IMR-90 (cell line): ENCODE data around the gene SPINK5.

Experiments used
- BHLHE40 ChIP-seq: fragments of 150-350 bp; IDR thresholded peaks from 2 replicates; pipeline ENCODE4 v1.6.1; 2016; ENCODE audit warnings: mild to moderate bottlenecking, low read depth, low read length
- CEBPB ChIP-seq: IDR thresholded peaks from 2 replicates; pipeline ENCODE4 v1.6.1; 2012; ENCODE audit warnings: low read depth, low read length, improper control_type of control experiment
- MAFK ChIP-seq: IDR thresholded peaks from 2 replicates; pipeline ENCODE4 v1.6.1; 2012; ENCODE audit warnings: low read depth, low read length, improper control_type of control experiment
- MAZ ChIP-seq: IDR thresholded peaks from 2 replicates; pipeline ENCODE4 v1.6.1; 2012; ENCODE audit warnings: low read depth, mild to moderate bottlenecking, low read length, improper control_type of control experiment, moderate library complexity, borderline replicate concordance
- POLR2A ChIP-seq: IDR thresholded peaks from 2 replicates; pipeline ENCODE4 v1.6.1; 2012; ENCODE audit warnings: mild to moderate bottlenecking, low read depth, low read length
- RFX5 ChIP-seq: IDR thresholded peaks from 2 replicates; pipeline ENCODE4 v1.8.0; 2012; ENCODE audit warnings: low read depth, mild to moderate bottlenecking, low read length, moderate library complexity
- TF ChIP-seq, protein P1 (sequence below): conservative IDR thresholded peaks from 2 replicates; pipeline ENCODE4 v1.5.1; 2012; ENCODE audit warnings: mild to moderate bottlenecking, low read depth, low read length, improper control_type of control experiment
- TF ChIP-seq, protein P2 (sequence below): fragments of 150-350 bp; IDR thresholded peaks from 2 replicates; pipeline ENCODE4 v1.6.1; 2017; ENCODE audit warnings: mild to moderate bottlenecking, antibody characterized with exemption, low read length, low read depth

DNA sequence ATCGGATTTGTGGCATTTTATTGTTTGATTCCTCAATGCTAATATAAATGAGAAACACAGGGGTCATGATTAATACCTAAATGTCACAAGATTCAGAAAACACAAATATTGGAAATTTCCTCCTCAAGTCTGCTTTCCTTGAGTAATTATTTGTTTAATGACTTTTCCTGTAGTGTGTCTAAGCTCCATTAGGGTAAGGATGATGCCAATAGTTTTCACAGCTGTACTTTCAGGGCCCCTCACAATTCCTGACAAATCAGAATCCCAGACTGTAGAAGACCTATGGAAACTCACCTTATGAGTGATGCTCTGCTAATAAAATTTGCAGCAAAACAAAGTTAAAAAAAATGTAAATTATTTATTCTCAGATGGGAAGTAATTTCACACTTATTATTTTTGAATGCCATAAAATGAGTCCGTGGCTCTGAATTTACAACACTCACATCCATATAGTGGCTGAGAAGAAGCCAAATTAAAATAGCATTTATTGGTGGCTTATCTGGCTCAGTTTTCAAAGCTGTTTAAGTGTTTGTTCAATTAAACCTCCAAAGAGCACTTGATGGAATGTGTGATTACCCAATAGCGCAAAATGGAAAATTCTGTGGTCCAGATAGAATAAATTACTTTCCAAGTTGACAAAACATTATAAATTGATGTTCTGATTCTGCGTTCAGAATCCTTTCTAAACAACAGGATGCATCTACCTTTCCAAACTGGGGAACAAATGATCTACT, 102.9 kb downstream of the SPINK5 start:
- TF ChIP-seq RFX5 (no peak), POLR2A (no peak), BHLHE40 (no peak), MAZ (no peak), MAFK (no peak), CEBPB (no peak)
- TF ChIP-seq, protein P1, sequence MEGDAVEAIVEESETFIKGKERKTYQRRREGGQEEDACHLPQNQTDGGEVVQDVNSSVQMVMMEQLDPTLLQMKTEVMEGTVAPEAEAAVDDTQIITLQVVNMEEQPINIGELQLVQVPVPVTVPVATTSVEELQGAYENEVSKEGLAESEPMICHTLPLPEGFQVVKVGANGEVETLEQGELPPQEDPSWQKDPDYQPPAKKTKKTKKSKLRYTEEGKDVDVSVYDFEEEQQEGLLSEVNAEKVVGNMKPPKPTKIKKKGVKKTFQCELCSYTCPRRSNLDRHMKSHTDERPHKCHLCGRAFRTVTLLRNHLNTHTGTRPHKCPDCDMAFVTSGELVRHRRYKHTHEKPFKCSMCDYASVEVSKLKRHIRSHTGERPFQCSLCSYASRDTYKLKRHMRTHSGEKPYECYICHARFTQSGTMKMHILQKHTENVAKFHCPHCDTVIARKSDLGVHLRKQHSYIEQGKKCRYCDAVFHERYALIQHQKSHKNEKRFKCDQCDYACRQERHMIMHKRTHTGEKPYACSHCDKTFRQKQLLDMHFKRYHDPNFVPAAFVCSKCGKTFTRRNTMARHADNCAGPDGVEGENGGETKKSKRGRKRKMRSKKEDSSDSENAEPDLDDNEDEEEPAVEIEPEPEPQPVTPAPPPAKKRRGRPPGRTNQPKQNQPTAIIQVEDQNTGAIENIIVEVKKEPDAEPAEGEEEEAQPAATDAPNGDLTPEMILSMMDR = no peak
- TF ChIP-seq, protein P2, sequence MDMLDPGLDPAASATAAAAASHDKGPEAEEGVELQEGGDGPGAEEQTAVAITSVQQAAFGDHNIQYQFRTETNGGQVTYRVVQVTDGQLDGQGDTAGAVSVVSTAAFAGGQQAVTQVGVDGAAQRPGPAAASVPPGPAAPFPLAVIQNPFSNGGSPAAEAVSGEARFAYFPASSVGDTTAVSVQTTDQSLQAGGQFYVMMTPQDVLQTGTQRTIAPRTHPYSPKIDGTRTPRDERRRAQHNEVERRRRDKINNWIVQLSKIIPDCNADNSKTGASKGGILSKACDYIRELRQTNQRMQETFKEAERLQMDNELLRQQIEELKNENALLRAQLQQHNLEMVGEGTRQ = no peak
